Hepatocyte (in vitro differentiated cells): Measurements from ENCODE around the gene FCHSD2. TPM values are rescaled to one million over a fixed set of nuclear protein-coding genes. Genes with fewer than 3 reads are reported as not detected.

ENCODE experiments used
- DNase-seq: peaks from one replicate; pipeline ENCODE4 v3.0.0-alpha.2; 2016; ENCODE audit warnings: low spot score
- H2AFZ ChIP-seq: fragments of 200-600 bp; sonication (generic); 2 replicates; pipeline ENCODE4 v1.6.0; 2016; ENCODE audit warnings: antibody characterized with exemption, mild to moderate bottlenecking
- H3K27ac ChIP-seq: fragments of 200-600 bp; sonication (generic); 2 replicates; pipeline ENCODE4 v1.5.1; 2016; ENCODE audit warnings: mild to moderate bottlenecking
- H3K27me3 ChIP-seq: fragments of 200-600 bp; sonication (generic); 2 replicates; pipeline ENCODE4 v1.6.1; 2016
- H3K36me3 ChIP-seq: fragments of 200-600 bp; sonication (generic); replicated peaks from 2 replicates; pipeline ENCODE4 v1.5.1; 2016; ENCODE audit warnings: low read depth; ENCODE audit not compliant: insufficient read depth
- H3K4me1 ChIP-seq: fragments of 200-600 bp; sonication (generic); 2 replicates; pipeline ENCODE4 v1.5.1; 2016; ENCODE audit warnings: mild to moderate bottlenecking, moderate library complexity; ENCODE audit not compliant: insufficient read depth
- H3K4me2 ChIP-seq: fragments of 200-600 bp; sonication (generic); 2 replicates; pipeline ENCODE4 v1.6.0; 2016
- H3K4me3 ChIP-seq: fragments of 200-600 bp; sonication (generic); 2 replicates; pipeline ENCODE4 v1.5.1; 2016; ENCODE audit warnings: mild to moderate bottlenecking
- H3K79me2 ChIP-seq: fragments of 200-600 bp; sonication (generic); 2 replicates; pipeline ENCODE4 v1.6.0; 2017; ENCODE audit warnings: mild to moderate bottlenecking
- H3K9me2 ChIP-seq: fragments of 200-600 bp; sonication (generic); replicated peaks from 2 replicates; pipeline ENCODE4 v1.6.0; 2017; ENCODE audit warnings: mild to moderate bottlenecking; ENCODE audit not compliant: insufficient read depth
- H3K9me3 ChIP-seq: fragments of 200-600 bp; sonication (generic); 2 replicates; pipeline ENCODE4 v1.5.1; 2016; ENCODE audit warnings: low read depth, mild to moderate bottlenecking
- H4K20me1 ChIP-seq: fragments of 200-600 bp; sonication (generic); 2 replicates; pipeline ENCODE4 v1.6.0; 2016; ENCODE audit warnings: mild to moderate bottlenecking; ENCODE audit not compliant: insufficient read depth, poor library complexity, severe bottlenecking
- EZH2 ChIP-seq: fragments of 200-600 bp; sonication (generic); IDR thresholded peaks from 2 replicates; pipeline ENCODE4 v1.6.1; 2016; ENCODE audit warnings: antibody characterized with exemption, mild to moderate bottlenecking, borderline replicate concordance
- EZH2phosphoT487 ChIP-seq: fragments of 200-600 bp; sonication (generic); IDR thresholded peaks from one replicate; pipeline ENCODE4 v1.6.1; 2018; ENCODE audit warnings: antibody characterized with exemption, mild to moderate bottlenecking, low read depth, moderate library complexity; ENCODE audit not compliant: unreplicated experiment, severe bottlenecking
- WGBS: methylation state at CpG from one replicate; pipeline ENCODE4 v1.1.6; 2016; ENCODE audit warnings: low lambda C conversion rate; ENCODE audit errors: missing lambda C conversion rate; 5-methylcytosine and 5-hydroxymethylcytosine counted together
- polyA plus RNA-seq: library from polyadenylated mRNA; unstranded; fragments of >200 nt; fragmentation: Nextera tagmentation; extraction: Ambion mirVana; gene quantifications from 2 replicates; pipeline ENCODE4 v1.2.1, GENCODE V29; 2016
- total RNA-seq: library from RNA; depleted of rRNA; stranded (reverse); fragments of >200 nt; gene quantifications from 2 replicates; pipeline ENCODE4 v1.2.3, GENCODE V29; 2014
- TF ChIP-seq, protein P1 (sequence below): fragments of 200-600 bp; sonication (generic); IDR thresholded peaks from 2 replicates; pipeline ENCODE4 v1.5.1; 2016; ENCODE audit warnings: antibody characterized with exemption, mild to moderate bottlenecking; ENCODE audit not compliant: poor library complexity

FCHSD2 gene
- total and polyA plus RNA-seq, 2 experiments from 2014 or later = 9.1 to 13.1 TPM

- no peaks in the 10 kb centered on the region for H3K79me2 ChIP-seq
- H3K4me1 ChIP-seq = no peaks in the 10 kb centered on the region
- no peak overlapping the region for H2AFZ ChIP-seq
- 79% methylated on average over 2 of the region's 2 CpGs for WGBS
- TF ChIP-seq, protein P1, sequence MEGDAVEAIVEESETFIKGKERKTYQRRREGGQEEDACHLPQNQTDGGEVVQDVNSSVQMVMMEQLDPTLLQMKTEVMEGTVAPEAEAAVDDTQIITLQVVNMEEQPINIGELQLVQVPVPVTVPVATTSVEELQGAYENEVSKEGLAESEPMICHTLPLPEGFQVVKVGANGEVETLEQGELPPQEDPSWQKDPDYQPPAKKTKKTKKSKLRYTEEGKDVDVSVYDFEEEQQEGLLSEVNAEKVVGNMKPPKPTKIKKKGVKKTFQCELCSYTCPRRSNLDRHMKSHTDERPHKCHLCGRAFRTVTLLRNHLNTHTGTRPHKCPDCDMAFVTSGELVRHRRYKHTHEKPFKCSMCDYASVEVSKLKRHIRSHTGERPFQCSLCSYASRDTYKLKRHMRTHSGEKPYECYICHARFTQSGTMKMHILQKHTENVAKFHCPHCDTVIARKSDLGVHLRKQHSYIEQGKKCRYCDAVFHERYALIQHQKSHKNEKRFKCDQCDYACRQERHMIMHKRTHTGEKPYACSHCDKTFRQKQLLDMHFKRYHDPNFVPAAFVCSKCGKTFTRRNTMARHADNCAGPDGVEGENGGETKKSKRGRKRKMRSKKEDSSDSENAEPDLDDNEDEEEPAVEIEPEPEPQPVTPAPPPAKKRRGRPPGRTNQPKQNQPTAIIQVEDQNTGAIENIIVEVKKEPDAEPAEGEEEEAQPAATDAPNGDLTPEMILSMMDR = no peak
- no peak for TF ChIP-seq EZH2phosphoT487
- TF ChIP-seq EZH2 = no peak
- H3K27ac ChIP-seq = no peak overlapping the region
- no peaks in the 10 kb centered on the region for H3K9me2 ChIP-seq
- no peaks in the 10 kb centered on the region for H4K20me1 ChIP-seq
- no peak overlapping the region for H3K4me3 ChIP-seq
- no peaks in the 10 kb centered on the region for H3K27me3 ChIP-seq
- no peaks in the 10 kb centered on the region for H3K36me3 ChIP-seq
- no peak for DNase-seq
- no peaks in the 10 kb centered on the region for H3K9me3 ChIP-seq
- no peak overlapping the region for H3K4me2 ChIP-seq
Observed at GRCh38 chr11:73002214-73002613, 139.9 kb downstream of the FCHSD2 start.

- Histone ChIP-seq H3K27me3 (no peaks in the 10 kb centered on the region), H3K9me3 (no peaks in the 10 kb centered on the region), H3K4me2 (no peak overlapping the region), H3K9me2 (no peaks in the 10 kb centered on the region), H3K79me2 (no peaks in the 10 kb centered on the region), H3K4me3 (no peak overlapping the region), H3K4me1 (no peaks in the 10 kb centered on the region), H3K36me3 (no peaks in the 10 kb centered on the region), H4K20me1 (no peaks in the 10 kb centered on the region), H3K27ac (no peak overlapping the region), H2AFZ (no peak overlapping the region)
- WGBS = 82% methylated on average over 4 of the region's 4 CpGs
- DNase-seq = no peak
- TF ChIP-seq, protein P1 = no peak
- TF ChIP-seq EZH2phosphoT487 (no peak), EZH2 (no peak)
Observed at GRCh38 chr11:73001615-73002014, 140.5 kb downstream of the FCHSD2 start.

- no peak for DNase-seq
- Histone ChIP-seq H3K9me3 (no peaks in the 10 kb centered on the region), H2AFZ (no peak overlapping the region), H3K4me1 (no peaks in the 10 kb centered on the region), H3K79me2 (no peaks in the 10 kb centered on the region), H3K4me2 (no peak overlapping the region), H3K27me3 (no peaks in the 10 kb centered on the region), H4K20me1 (no peaks in the 10 kb centered on the region), H3K4me3 (no peak overlapping the region), H3K36me3 (no peaks in the 10 kb centered on the region), H3K27ac (no peak overlapping the region), H3K9me2 (no peaks in the 10 kb centered on the region)
- TF ChIP-seq EZH2phosphoT487 = no peak
Observed at GRCh38 chr11:72998676-72999075, 143.4 kb downstream of the FCHSD2 start.

DNA sequence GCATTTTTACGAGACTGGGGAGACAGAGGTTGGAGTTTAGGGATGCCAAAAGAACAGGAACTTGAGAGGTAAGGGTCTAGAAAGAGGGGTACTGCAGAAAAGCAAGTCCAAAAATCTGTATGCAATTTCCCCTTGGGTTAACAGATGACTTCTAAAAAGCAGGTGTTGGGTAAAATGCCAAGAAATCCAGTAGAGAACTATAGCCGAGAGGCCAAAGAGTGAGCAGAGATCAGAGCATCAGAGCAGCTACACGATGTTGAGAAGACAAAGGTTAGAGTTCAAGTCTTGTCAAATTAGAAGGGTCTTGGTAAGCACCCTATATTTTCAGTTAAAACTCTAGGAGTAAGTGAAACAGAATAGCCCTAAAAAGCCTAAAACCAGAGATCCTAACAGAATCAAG lies 145.2 kb downstream of the FCHSD2 start:
- H3K27me3 ChIP-seq = no peaks in the 10 kb centered on the region
- no peaks in the 10 kb centered on the region for H3K4me1 ChIP-seq
- no peaks in the 10 kb centered on the region for H3K9me3 ChIP-seq
- DNase-seq = no peak
- no peaks in the 10 kb centered on the region for H4K20me1 ChIP-seq
- H3K4me2 ChIP-seq = no peak overlapping the region
- WGBS = 75% methylated on average over 3 of the region's 3 CpGs
- H3K4me3 ChIP-seq = no peak overlapping the region
- H3K36me3 ChIP-seq = no peaks in the 10 kb centered on the region
- no peaks in the 10 kb centered on the region for H3K9me2 ChIP-seq
- H3K27ac ChIP-seq = no peak overlapping the region
- TF ChIP-seq EZH2 (no peak), EZH2phosphoT487 (no peak)
- TF ChIP-seq, protein P1 = no peak
- H2AFZ ChIP-seq = no peak overlapping the region
- H3K79me2 ChIP-seq = no peaks in the 10 kb centered on the region
